ENCODE data around the gene LTB4R2.
A peak's percentile ranks its signal among the peaks of the same experiment; 100 is the strongest.
"Not testable (repeated sequence)": the region's sequence is repeated elsewhere in the genome, so short reads cannot be mapped to it uniquely, and the experiment has no call there.

LTB4R2 gene

DNA sequence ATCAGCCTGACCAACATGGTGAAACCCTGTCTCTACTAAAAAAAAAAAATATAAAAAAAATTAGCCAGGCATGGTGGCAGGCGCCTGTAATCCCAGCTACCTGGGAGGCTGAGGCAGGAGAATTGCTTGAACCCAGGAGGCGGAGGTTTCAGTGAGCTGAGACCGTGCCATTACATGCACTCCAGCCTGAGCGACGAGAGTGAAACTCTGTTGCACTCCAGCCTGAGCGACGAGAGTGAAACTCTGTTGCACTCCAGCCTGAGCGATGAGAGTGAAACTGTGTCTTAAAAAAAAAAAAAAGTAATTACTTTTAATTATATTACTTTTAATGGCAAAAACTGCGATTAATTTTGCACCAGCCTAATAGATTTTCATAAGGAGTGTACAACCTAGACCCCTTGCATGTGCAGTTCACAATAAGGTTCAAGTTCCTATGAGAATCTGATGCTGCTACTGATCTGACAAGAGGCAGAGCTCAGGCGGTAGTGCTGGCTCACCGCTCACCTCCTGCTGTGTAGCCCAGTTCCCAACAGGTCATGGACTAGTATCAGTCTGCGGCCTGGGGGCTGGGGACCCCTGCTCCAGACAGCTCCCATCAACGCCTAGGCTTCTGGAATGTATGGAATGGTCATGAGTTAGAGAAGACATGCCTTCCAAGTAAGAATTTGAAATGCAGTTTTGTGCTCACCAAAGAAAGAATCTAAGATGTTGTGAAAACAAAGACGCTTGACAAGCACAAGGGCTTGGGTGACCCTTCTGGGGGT, 11.5 kb downstream of the LTB4R2 start:
- DNase-seq = no peak

DNA sequence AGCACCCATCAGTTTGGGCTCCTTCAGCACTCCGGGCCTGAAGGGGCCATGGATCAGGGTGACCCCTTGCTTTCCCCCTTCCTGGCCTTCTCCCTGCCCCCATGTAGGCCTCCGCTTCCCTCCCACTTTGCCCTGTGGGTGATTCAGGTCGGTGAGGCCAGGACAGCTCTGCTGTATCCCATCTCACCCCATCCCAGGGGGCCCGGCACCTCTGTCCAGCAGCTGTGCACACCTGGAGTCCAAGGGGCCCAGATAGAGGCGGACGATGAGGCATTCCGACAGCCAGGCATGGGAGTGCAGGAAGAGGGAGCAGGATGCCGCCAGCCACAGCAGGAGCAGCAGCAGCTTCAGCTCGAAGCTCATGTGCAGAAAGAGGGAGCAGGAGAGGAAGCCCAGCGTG, 12.7 kb downstream of the LTB4R2 start:
- DNase-seq = no peak

DNA sequence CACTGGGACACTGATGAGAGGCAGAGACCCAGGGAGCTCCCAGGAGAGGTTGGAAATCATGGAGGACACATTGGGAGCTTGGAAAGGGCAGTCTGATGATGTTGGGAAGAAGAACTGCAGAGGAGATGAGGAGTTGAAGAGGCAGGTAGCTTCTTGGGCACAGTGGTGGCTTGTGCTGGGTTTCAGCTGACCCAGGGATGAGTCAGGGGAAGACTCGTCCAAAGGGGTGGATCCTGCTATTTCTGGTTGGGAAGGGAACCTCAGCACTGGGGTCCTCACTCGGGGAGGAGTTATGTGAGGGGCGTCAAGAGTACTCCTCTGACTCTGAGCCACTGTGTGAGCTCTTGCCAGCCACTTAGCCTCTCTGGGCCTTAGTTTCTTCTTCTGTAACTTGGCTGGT, 13.4 kb downstream of the LTB4R2 start:
- no peak for DNase-seq

DNA sequence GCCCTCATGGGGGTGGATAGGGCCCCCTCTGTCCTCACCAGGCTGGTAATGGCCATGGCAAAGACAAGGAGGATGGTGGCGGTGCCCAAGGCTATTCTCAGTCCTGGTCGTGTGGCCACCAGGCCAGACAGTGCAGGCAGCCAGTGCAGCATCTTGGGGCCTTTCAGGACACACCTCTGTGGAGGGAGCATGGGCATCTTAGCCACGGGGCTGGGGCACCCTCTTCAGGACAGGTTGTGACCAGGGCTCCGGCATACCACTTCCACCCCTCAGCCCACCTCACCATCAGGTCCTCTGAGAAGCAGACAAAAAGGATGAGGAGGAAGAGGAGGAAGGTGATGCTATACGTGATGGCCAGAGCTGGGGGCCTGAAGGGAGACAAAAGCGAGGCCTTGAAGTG, 14.1 kb downstream of the LTB4R2 start:
- DNase-seq = no peak

GRCh38 chr14:24325041-24325530, 15.1 kb downstream of the LTB4R2 start:
- DNase-seq = no peak

DNA sequence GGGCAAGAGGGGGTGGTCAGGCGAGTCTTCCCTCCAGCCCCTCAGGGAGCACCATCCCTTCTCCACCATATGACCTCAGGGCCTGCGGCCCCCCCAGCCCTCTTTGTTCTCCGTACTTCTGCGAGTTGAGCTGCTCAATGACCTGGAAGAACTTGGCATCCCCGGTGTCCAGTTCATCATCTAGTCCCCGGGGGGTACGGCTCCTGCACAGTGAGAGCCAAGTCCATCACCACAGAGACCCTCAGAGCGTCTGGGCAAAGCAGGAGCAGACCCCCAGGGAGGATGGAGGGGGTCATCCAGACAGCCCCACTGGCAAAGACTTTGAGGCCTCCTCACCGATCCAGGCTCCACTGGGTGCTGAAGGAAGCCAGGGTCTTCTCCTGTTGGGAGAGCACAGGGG, 16.0 kb downstream of the LTB4R2 start:
- no peak for DNase-seq

DNA sequence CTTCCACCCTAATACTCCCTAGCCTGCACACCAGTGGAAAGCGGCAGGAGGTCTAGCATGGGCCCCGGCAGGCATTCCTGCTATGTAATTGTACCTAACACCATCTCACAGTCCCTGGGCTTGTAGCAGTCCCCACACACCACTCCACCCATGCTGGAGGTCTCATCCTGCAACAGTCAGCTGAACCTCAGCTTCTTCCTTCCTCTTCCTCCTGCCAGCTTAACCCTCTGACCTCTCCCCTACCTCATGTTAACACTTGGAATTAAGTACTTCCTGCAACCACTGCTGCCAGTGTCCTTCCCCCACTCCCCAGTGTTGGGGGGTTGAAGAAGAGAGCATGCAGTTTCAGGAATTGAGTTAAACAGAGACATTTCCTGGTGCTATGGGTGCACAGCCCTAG, 17.4 kb downstream of the LTB4R2 start:
- no peak for DNase-seq

- not testable (repeated sequence) for DNase-seq
Measured at GRCh38 chr14:24327914-24328313, 18.0 kb downstream of the LTB4R2 start.

DNA sequence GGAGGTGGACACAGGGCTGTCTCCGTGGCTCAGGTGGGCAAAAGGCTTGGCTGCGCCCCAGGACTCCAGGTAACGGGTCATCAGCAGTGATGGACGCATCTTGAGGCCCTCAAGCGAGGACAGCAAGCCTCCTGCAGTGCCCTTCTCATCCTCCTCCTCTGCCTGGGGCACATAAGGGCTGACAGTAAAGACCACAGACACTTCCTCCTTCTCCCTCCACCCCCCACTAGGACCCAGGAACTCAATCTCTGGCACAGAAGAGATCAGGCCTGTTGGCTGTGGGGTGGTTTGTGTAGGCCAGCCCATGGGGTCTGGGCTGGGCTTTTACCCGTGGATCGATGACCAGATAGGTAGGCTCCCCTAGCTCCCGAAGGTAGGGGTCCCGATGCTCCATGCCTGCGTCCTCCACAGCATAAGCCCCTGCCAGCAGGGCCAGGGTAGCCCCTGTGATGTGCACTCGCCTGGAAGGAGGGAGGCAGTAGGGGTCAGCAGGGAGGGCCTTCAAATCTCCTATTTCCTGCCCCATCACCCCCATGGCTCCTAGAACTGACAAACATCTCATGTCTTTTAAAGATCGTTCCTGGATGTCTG, 19.2 kb downstream of the LTB4R2 start:
- DNase-seq = no peak

- no peak for DNase-seq
Measured at GRCh38 chr14:24329736-24330135, 19.8 kb downstream of the LTB4R2 start.

- DNase-seq = no peak
Measured at GRCh38 chr14:24330973-24331674, 21.2 kb downstream of the LTB4R2 start.

DNA sequence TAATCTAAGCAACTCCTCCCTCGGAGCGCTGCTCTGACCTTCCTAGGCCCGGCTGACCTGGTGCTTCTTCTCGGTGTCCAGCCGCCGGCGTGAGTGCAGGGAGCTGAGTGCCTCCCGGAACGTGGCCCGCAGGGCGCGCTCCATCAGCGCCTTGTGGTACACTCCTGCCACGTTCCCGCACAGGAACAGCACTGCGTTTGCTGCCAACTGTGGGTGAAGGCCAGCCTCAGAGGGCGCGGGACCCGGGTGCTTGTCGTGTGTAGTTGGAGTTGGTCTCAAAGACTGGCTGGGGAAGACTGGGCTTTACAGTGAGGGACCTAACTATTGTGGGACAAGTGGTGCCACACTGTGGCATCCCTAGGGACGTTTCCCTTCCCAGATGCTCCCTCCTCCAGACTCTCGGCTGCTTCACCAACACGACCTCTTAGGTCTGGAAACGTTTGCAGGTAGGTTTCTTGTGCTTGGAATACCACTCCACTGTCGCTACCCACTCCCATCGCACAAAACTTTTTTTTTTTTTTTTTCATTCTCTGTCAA, 21.9 kb downstream of the LTB4R2 start:
- no peak for DNase-seq

- peak; percentile 79 for DNase-seq
Measured at GRCh38 chr14:24332268-24332993, 22.5 kb downstream of the LTB4R2 start.

DNA sequence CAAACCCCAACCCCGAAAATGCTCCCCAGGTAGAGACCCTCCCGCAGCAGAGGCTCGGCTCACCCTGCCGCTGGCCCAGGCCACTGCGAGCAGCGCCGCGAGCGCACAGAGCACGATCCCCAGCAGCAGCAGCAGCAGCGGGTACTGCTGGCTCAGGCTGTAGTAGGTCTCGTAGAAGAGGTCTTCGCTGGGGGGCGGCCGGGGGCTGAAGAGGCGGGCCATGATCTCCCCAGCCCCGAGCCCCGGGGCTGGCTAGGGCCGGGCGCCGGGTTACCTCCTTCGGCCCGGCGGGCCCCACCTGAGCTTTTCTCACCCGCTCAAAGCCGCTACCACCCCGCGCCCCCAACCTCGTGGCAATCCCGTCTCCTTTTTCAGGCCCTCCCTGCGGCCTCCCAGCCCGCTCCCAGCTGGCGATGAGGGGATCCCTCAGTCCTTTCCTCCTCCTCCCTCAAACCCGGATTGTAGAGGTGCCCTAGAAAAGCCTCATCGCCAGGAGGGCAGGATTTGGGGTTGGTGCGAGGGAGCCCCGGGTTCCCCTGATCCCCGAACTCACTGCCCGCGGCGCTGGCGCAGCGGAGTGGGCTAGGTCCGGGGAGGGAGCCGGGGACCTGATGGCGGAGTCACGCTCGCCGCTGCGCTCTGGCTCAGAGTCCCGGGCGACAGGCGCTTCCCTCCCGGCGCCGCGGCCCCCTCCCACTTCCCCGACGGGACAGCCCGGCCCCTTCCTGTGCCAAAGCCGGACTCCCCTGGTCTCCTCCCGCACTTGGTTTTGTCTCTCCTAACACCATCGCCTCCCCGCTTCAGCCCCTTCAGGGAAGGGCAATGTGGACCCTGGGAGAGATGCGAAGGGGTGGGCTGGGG, 24.7 kb downstream of the LTB4R2 start, which contains the start of gene ADCY4:
ADCY4 (minus strand) TSS at position 641 of the 861 bp plus-strand sequence; CDS start at position 222, 419 bp downstream.
- no peak for DNase-seq

- DNase-seq = no peak
Measured at GRCh38 chr14:24335461-24336171, 25.7 kb downstream of the LTB4R2 start.

DNA sequence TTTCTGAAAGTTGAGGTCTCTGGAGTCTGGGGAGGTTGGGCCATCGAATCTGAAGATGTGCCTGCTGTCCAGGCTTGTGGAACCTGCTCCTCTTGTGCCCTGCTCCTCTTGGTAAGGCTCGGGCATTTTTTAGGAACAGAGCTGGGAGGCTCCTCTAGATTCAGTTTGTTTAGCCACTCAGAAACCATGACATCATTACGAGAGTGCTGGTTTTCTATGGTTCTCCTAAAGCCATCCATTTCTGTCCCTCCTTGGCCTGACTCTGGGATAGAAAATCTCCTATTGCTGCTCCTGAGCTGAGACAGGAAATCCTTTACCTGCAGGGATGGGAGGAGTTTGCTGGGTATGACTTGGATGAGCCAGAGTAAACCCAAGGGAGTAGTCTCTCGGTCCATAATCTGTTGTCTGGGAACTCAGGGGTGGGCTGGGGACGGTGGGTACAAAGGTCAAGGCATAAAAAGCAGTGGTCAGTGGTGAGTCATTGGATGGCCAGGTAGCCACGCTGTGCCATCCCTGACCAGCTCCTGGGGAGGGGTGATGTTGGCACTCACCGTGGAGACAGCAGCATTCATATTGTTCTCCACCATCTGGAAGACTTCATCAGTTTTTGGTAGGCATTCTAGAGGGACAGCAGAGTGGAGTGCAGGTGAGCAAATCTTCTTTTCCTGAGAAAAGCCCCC, 27.3 kb downstream of the LTB4R2 start:
- no peak for DNase-seq

DNA sequence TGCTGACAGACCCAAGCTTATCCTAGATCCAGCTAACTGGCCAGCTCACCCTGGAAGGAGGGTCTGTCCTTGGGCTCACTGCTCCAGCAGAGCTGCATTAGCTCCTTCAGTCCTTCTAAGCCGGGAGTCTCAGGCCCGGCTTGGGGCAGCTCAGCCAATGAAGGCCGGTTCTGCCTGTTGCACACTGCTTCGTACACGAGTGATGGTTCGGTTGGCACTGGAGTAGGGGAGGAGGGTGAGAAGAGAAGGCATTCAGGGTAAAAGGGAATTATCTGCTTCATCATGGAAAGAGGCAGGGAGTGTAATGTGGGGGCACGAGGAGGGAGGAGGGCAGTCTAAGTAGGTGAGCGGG, 27.9 kb downstream of the LTB4R2 start:
- no peak for DNase-seq

DNA sequence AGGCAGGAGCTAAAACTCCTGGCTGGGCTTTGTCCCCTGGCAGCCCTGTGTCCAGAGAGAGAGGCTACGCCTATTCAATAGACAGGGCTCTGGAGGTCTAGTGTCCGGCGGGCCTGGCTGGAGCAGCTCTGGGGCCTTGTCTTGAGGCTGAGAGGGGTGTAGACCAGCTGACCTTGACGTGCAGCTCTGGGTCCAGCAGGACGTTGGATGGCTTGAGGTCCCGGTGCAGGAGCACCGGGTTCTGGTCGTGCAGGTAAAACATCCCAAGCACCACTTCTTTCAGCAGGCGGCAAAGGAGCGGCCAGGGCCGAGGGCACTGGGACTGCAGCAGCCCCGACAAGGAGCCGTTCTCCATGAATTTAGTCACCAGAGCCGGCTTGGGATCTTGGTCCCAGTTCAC, 28.9 kb downstream of the LTB4R2 start:
- DNase-seq = no peak

DNA sequence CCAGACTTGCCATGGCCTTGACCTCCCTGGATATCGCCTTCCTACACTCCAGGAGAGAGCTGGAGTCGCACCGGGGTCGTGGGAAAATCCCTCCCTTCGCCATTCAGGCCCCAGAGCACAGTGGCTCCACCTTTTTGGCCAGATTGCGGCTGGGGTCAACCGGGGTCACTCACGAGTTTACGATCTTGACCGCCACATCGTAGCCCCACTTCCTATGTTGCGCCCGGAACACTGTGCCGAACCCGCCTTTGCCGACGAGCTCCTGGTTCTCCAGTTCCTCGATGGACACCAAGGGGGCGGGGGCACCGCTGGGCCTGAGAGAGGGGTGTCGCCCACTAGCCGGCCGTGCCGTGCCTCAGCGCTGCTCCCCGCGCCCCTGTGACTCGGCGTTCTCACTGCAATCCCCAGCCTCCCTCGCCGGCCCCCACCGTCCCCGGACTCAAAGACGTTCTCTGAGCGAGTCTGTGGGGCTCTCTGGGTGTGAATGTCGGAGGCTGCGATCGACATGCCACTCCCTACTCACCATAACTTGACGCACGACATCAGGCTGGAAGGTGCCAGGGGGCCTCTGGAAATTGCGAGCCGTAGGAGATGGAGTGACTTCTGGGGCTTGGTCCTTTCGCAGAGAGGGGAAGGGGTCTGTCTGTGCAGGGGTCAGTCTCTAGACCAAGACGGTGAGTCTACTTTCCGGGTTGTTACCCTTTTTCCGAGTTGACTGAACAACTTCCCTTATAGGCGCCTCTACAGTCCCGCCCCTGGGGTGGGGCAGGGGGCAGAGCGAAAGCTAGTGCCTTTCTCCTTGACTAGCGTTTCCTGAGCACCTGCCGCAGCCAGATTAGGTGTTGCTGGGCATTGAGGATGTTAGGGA, 29.6 kb downstream of the LTB4R2 start, which contains the start of gene RIPK3:
RIPK3 (minus strand) TSS at position 708 of the 868 bp plus-strand sequence; CDS start at position 543, 165 bp downstream.
- peak; percentile 61 for DNase-seq
